LNCAP (cell line): ENCODE results near the gene SPAG16.

Source experiments
- CTCF ChIP-seq: fragments of 450-650 bp; IDR thresholded peaks from 2 replicates; pipeline ENCODE4 v1.5.1; 2017; ENCODE audit warnings: mild to moderate bottlenecking

The SPAG16 gene

GRCh38 chr2:213703406-213704098 lies 419.3 kb downstream of the SPAG16 start:
- TF ChIP-seq CTCF, result no peak

GRCh38 chr2:213710164-213710563 lies 425.9 kb downstream of the SPAG16 start:
- no peak for TF ChIP-seq CTCF

- no peak for TF ChIP-seq CTCF
These were observed 438.3 kb downstream of the SPAG16 start for GRCh38 chr2:213722565-213722964.

DNA sequence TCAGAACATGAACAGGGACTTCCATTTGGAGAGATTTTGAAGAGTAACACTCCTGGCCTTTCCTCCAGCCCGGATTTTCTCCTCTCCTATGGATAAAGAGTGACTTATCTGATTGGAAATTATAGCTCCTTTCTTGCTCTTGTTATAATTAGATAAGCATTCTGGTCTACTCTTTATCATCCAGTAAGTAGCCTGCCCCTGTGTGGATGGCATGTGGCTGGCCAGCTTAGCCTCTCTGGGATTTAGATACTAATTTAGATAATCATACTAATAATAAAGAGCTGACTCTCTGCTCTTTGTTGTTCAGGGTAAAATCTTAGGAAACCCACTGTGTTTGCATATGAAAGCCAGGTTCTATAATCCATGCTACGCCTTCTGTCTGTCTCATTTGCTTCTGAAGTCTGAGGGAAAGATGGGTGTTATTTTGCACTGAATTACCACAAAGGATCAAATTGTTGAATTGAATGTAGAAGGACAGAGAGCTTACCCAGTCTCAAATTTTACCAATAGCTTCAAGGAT lies 438.8 kb downstream of the SPAG16 start:
- TF ChIP-seq CTCF, result no peak; the same call in 1 of the 2 replicates

DNA sequence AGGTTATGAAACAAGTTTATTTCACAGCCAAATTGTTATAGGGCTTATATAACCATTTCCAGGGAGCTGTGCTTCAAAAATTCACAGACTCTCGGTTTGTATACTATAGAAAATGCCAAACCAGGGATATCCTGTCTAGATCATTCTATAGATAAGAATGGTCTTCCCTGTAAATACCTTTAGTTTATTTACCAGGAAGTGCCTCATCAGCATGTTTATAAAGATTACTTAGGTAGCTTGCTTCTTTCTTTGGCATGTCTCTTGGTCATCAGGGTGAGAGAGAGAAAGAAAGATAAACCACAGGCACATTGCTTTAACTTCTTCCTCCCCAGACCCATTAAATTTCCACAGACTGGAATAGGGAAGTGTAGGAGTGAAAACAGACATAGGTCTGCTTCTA lies 439.4 kb downstream of the SPAG16 start:
- TF ChIP-seq CTCF, result no peak

DNA sequence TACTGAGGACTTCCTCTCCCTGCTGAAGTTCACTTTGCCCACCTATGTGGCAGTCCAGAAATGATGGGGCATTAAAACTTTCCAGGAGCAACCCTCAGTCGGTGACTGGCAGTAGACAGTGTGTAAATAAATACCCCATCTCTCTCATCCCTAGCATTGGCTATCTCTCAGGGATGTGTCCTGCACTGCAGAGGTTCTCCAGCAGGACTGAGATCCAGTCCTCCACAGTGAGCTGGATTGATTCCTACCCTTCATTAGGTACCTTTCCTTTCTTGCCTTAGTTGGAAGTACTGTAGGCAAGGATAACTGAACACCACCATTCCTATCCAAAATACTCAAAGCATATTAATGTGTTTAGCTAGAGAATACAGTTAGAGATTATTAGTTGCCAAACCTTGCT lies 441.8 kb downstream of the SPAG16 start:
- TF ChIP-seq CTCF, result no peak

DNA sequence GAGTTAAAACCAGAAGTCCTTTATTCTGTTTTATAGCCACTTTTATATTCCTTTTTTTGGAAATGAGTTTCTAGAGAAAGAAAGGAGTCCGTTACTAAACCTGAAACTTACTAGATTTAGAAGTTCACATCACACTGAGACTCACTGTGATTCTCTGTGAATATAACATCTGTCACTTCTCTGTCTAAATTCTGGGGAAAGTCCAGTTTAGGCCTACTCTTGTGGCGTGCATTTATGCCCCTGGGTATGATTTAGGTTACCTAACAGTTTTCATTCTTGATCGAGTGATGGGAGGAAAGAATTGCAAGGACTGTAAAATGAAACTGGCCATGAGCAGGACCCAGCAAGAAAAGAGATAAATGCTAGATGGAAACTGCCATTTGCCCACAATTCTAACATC lies 449.6 kb downstream of the SPAG16 start:
- no peak for TF ChIP-seq CTCF

GRCh38 chr2:213740453-213740852 lies 456.2 kb downstream of the SPAG16 start:
- no peak for TF ChIP-seq CTCF
